Measurements from ENCODE around the gene SRBD1. TPM values are rescaled to one million over a fixed set of nuclear protein-coding genes. Genes with fewer than 3 reads are reported as not detected.

The SRBD1 gene
- total and polyA plus RNA-seq, 4 donors: 4.0 to 22.2 (median 10.0) TPM

DNA sequence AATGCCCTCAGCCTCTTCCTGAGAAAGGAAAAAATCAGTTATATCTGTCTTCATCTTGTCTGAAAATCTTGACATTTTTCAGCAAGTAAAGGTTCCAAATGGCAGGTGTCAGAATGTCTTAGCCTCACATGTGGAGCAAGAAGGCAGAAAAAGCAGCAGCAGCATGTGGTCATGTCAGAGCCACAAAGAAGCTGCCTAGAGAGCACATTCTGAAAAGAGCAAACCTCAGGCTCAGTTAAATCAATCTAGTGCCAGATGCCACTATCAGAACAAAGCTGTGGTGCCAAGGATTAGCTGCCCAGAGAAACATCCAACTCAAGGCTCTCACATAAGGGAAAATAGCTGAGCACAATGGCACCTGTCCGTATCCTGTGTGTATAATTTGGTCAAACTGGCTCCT is 105.9 kb downstream of the SRBD1 start (continued):
- TF ChIP-seq, protein P1, sequence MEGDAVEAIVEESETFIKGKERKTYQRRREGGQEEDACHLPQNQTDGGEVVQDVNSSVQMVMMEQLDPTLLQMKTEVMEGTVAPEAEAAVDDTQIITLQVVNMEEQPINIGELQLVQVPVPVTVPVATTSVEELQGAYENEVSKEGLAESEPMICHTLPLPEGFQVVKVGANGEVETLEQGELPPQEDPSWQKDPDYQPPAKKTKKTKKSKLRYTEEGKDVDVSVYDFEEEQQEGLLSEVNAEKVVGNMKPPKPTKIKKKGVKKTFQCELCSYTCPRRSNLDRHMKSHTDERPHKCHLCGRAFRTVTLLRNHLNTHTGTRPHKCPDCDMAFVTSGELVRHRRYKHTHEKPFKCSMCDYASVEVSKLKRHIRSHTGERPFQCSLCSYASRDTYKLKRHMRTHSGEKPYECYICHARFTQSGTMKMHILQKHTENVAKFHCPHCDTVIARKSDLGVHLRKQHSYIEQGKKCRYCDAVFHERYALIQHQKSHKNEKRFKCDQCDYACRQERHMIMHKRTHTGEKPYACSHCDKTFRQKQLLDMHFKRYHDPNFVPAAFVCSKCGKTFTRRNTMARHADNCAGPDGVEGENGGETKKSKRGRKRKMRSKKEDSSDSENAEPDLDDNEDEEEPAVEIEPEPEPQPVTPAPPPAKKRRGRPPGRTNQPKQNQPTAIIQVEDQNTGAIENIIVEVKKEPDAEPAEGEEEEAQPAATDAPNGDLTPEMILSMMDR (IDR thresholded peaks at IDR 0.05; ENCODE audit: low read depth, low read length, missing input control): no peak
- TF ChIP-seq, protein P2, sequence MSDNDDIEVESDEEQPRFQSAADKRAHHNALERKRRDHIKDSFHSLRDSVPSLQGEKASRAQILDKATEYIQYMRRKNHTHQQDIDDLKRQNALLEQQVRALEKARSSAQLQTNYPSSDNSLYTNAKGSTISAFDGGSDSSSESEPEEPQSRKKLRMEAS (IDR thresholded peaks at IDR 0.05): no peak
- TF ChIP-seq FOXA1 (IDR thresholded peaks at IDR 0.05) (no peak), TAF1 (conservative IDR thresholded peaks at IDR 0.05) (no peak)

DNA sequence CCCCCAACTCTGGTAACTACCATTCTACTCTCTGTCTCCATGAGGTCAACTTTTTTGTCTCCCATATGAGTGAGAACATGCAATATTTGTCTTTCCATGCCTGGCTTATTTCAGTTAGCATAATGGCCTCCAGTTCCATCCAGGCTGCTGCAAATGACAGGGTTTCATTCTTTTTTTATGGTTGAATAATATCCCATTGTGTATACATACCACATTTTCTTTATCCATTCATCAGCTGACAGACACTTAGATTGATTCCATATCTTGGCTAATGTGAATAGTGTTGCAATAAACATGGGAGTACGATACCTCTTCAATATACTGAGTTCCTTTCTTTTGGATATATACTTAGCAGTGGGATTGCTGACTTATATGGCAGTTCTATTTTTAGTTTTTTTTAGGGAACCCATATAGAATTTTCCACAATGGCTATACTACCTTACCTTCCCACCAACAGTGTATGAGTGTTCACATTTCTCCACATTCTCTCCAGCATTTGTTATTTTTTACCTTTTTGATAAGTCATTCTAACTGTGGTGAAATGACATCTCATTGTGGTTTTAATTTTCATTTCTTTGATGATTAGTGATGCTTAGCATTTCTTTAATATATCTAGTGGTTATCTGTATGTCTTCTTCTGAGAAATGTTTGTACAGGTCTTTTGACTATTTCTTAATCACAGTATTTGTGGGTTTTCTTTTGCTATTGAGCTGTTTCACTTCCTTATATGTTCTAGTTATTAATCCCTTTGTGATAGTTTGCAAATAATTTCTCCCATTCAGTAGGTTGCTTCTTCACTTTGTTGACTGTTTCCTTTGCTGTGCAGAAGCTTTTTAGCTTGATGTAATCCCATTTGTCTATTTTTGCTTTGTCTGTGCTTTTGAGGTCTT is 112.2 kb downstream of the SRBD1 start:
- no peak for TF ChIP-seq TAF1 (conservative IDR thresholded peaks at IDR 0.05)
- TF ChIP-seq JUND (IDR thresholded peaks at IDR 0.05): no peak
- TF ChIP-seq, protein P3, sequence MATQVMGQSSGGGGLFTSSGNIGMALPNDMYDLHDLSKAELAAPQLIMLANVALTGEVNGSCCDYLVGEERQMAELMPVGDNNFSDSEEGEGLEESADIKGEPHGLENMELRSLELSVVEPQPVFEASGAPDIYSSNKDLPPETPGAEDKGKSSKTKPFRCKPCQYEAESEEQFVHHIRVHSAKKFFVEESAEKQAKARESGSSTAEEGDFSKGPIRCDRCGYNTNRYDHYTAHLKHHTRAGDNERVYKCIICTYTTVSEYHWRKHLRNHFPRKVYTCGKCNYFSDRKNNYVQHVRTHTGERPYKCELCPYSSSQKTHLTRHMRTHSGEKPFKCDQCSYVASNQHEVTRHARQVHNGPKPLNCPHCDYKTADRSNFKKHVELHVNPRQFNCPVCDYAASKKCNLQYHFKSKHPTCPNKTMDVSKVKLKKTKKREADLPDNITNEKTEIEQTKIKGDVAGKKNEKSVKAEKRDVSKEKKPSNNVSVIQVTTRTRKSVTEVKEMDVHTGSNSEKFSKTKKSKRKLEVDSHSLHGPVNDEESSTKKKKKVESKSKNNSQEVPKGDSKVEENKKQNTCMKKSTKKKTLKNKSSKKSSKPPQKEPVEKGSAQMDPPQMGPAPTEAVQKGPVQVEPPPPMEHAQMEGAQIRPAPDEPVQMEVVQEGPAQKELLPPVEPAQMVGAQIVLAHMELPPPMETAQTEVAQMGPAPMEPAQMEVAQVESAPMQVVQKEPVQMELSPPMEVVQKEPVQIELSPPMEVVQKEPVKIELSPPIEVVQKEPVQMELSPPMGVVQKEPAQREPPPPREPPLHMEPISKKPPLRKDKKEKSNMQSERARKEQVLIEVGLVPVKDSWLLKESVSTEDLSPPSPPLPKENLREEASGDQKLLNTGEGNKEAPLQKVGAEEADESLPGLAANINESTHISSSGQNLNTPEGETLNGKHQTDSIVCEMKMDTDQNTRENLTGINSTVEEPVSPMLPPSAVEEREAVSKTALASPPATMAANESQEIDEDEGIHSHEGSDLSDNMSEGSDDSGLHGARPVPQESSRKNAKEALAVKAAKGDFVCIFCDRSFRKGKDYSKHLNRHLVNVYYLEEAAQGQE (IDR thresholded peaks at IDR 0.05): no peak
- TF ChIP-seq RXRA (IDR thresholded peaks at IDR 0.05): no peak
- TF ChIP-seq, protein P1 (IDR thresholded peaks at IDR 0.05; ENCODE audit: low read depth, low read length, missing input control): no peak
- TF ChIP-seq YY1 (IDR thresholded peaks at IDR 0.05): no peak
- TF ChIP-seq SP1 (IDR thresholded peaks at IDR 0.05): no peak
- TF ChIP-seq, protein P2 (IDR thresholded peaks at IDR 0.05): no peak
- no peak for TF ChIP-seq FOXA2 (IDR thresholded peaks at IDR 0.05)
- TF ChIP-seq NR2F2 (IDR thresholded peaks at IDR 0.05): no peak
- TF ChIP-seq, protein P4, sequence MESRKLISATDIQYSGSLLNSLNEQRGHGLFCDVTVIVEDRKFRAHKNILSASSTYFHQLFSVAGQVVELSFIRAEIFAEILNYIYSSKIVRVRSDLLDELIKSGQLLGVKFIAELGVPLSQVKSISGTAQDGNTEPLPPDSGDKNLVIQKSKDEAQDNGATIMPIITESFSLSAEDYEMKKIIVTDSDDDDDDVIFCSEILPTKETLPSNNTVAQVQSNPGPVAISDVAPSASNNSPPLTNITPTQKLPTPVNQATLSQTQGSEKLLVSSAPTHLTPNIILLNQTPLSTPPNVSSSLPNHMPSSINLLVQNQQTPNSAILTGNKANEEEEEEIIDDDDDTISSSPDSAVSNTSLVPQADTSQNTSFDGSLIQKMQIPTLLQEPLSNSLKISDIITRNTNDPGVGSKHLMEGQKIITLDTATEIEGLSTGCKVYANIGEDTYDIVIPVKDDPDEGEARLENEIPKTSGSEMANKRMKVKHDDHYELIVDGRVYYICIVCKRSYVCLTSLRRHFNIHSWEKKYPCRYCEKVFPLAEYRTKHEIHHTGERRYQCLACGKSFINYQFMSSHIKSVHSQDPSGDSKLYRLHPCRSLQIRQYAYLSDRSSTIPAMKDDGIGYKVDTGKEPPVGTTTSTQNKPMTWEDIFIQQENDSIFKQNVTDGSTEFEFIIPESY (IDR thresholded peaks at IDR 0.05): no peak
- TF ChIP-seq GABPA (IDR thresholded peaks at IDR 0.05 in 1 of 2, conservative IDR thresholded peaks at IDR 0.05 in 1 of 2): no peak
- TF ChIP-seq RAD21 (IDR thresholded peaks at IDR 0.05): no peak
- no peak for TF ChIP-seq EGR1 (IDR thresholded peaks at IDR 0.05; ENCODE audit: low read depth in 2 of 2)
- TF ChIP-seq, protein P5, sequence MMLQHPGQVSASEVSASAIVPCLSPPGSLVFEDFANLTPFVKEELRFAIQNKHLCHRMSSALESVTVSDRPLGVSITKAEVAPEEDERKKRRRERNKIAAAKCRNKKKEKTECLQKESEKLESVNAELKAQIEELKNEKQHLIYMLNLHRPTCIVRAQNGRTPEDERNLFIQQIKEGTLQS (IDR thresholded peaks at IDR 0.05): no peak
- H3K4me1 ChIP-seq (ENCODE audit: control insufficient read depth in 4 of 4, insufficient read depth in 4 of 4, low read length in 3 of 4): no peaks in the 10 kb centered on the region
- 96% methylated on average over 1 of the region's 1 CpG for WGBS
- no peaks in the 10 kb centered on the region for H3K9me3 ChIP-seq (ENCODE audit: control insufficient read depth in 4 of 4, low read length in 3 of 4)
- no peak overlapping the region for H3K27ac ChIP-seq (ENCODE audit: low read depth in 1 of 2, low read length in 2 of 2)
- no peaks in the 10 kb centered on the region for H3K27me3 ChIP-seq (ENCODE audit: control insufficient read depth in 4 of 4, insufficient read depth in 4 of 4, low read length in 3 of 4)
- no peak for DNase-seq (ENCODE audit: low spot score)
- no peak overlapping the region for H3K4me3 ChIP-seq (ENCODE audit: low read depth in 1 of 3, low read length in 3 of 3)
- H3K9ac ChIP-seq (ENCODE audit: low read depth in 1 of 2, low read length in 2 of 2): no peak overlapping the region
- H3K36me3 ChIP-seq (ENCODE audit: control insufficient read depth in 4 of 4, insufficient read depth in 3 of 4, low read depth in 1 of 4, low read length in 3 of 4): no peaks in the 10 kb centered on the region
